ENCODE data around the gene S1PR3.

- TF ChIP-seq CTCF (IDR thresholded peaks at IDR 0.05) (no peak), POLR2A (IDR thresholded peaks at IDR 0.05) (no peak), POLR2AphosphoS5 (IDR thresholded peaks at IDR 0.05) (no peak), EP300 (IDR thresholded peaks at IDR 0.05) (no peak)
These were observed 45.1 kb downstream of the S1PR3 start for GRCh38 chr9:89036383-89036782.
